ENCODE measurements around the gene VOPP1.
A peak's percentile ranks its signal among the peaks of the same experiment; 100 is the strongest.

The VOPP1 gene

GRCh38 chr7:55550841-55551537, 21.3 kb downstream of the VOPP1 start:
- no peaks in the 10 kb centered on the region for H3K9me3 Mint-ChIP-seq
- H3K27ac Mint-ChIP-seq: no peak overlapping the region
- H3K4me3 Mint-ChIP-seq: no peak overlapping the region

GRCh38 chr7:55550010-55550663, 22.2 kb downstream of the VOPP1 start:
- Mint-ChIP-seq H3K27me3 (no peaks in the 10 kb centered on the region), H3K4me3 (no peak overlapping the region), H3K36me3 (peaks cover 20% of the 10 kb centered on the region), H3K4me1 (peaks cover 96% of the 10 kb centered on the region), H3K27ac (no peak overlapping the region), H3K9me3 (no peaks in the 10 kb centered on the region)

More at GRCh38 chr7:55550841-55551537, 21.3 kb downstream of the VOPP1 start:
- Mint-ChIP-seq H3K27me3 (no peaks in the 10 kb centered on the region), H3K4me1 (peaks cover 98% of the 10 kb centered on the region), H3K36me3 (peaks cover 21% of the 10 kb centered on the region)

GRCh38 chr7:55549457-55549856, 22.8 kb downstream of the VOPP1 start:
- Mint-ChIP-seq H3K36me3 (peaks cover 18% of the 10 kb centered on the region), H3K4me1 (peaks cover 95% of the 10 kb centered on the region), H3K4me3 (no peak overlapping the region), H3K9me3 (no peaks in the 10 kb centered on the region), H3K27ac (peak overlapping the region; percentile 61), H3K27me3 (no peaks in the 10 kb centered on the region)

GRCh38 chr7:55548295-55548731, 24.0 kb downstream of the VOPP1 start:
- H3K36me3 Mint-ChIP-seq: peaks cover 19% of the 10 kb centered on the region
- H3K27ac Mint-ChIP-seq: peak overlapping the region; percentile 5
- no peak overlapping the region for H3K4me3 Mint-ChIP-seq
- H3K9me3 Mint-ChIP-seq: peaks cover 4% of the 10 kb centered on the region
- H3K4me1 Mint-ChIP-seq: peaks cover 94% of the 10 kb centered on the region
- H3K27me3 Mint-ChIP-seq: no peaks in the 10 kb centered on the region

GRCh38 chr7:55546814-55547213, 25.5 kb downstream of the VOPP1 start:
- Mint-ChIP-seq H3K4me1 (peaks cover 89% of the 10 kb centered on the region), H3K27ac (peak overlapping the region; percentile 41), H3K4me3 (no peak overlapping the region), H3K27me3 (no peaks in the 10 kb centered on the region), H3K36me3 (peaks cover 22% of the 10 kb centered on the region), H3K9me3 (peaks cover 4% of the 10 kb centered on the region)

GRCh38 chr7:55545496-55545895, 26.8 kb downstream of the VOPP1 start:
- no peak overlapping the region for H3K4me3 Mint-ChIP-seq
- H3K9me3 Mint-ChIP-seq: peaks cover 4% of the 10 kb centered on the region
- H3K27me3 Mint-ChIP-seq: no peaks in the 10 kb centered on the region
- H3K36me3 Mint-ChIP-seq: peaks cover 23% of the 10 kb centered on the region
- no peak overlapping the region for H3K27ac Mint-ChIP-seq
- peaks cover 89% of the 10 kb centered on the region for H3K4me1 Mint-ChIP-seq

GRCh38 chr7:55540226-55540858, 32.0 kb downstream of the VOPP1 start:
- peaks cover 24% of the 10 kb centered on the region for H3K36me3 Mint-ChIP-seq
- H3K4me3 Mint-ChIP-seq: no peak overlapping the region
- H3K4me1 Mint-ChIP-seq: peaks cover 86% of the 10 kb centered on the region
- H3K27ac Mint-ChIP-seq: peak overlapping the region; percentile 72
- H3K9me3 Mint-ChIP-seq: peaks cover 4% of the 10 kb centered on the region
- H3K27me3 Mint-ChIP-seq: no peaks in the 10 kb centered on the region

GRCh38 chr7:55539380-55539779, 32.9 kb downstream of the VOPP1 start:
- Mint-ChIP-seq H3K27ac (peak overlapping the region; percentile 23), H3K4me3 (no peak overlapping the region), H3K4me1 (peaks cover 89% of the 10 kb centered on the region), H3K27me3 (no peaks in the 10 kb centered on the region), H3K36me3 (peaks cover 20% of the 10 kb centered on the region), H3K9me3 (peaks cover 4% of the 10 kb centered on the region)

GRCh38 chr7:55538538-55538937, 33.8 kb downstream of the VOPP1 start:
- Mint-ChIP-seq H3K4me1 (peaks cover 89% of the 10 kb centered on the region), H3K27ac (peak overlapping the region; percentile 63), H3K9me3 (no peaks in the 10 kb centered on the region), H3K4me3 (peak overlapping the region; percentile 20), H3K27me3 (no peaks in the 10 kb centered on the region), H3K36me3 (peaks cover 12% of the 10 kb centered on the region)

- Mint-ChIP-seq H3K36me3 (peaks cover 12% of the 10 kb centered on the region), H3K4me1 (peaks cover 96% of the 10 kb centered on the region), H3K9me3 (no peaks in the 10 kb centered on the region), H3K4me3 (peak overlapping the region; percentile 13), H3K27ac (peak overlapping the region; percentile 100), H3K27me3 (no peaks in the 10 kb centered on the region)
Observed at GRCh38 chr7:55537458-55537990, 34.8 kb downstream of the VOPP1 start.

- Mint-ChIP-seq H3K4me1 (peaks cover 96% of the 10 kb centered on the region), H3K4me3 (peak overlapping the region; percentile 20), H3K27ac (peak overlapping the region; percentile 100), H3K27me3 (no peaks in the 10 kb centered on the region), H3K9me3 (no peaks in the 10 kb centered on the region), H3K36me3 (peaks cover 10% of the 10 kb centered on the region)
Observed at GRCh38 chr7:55536619-55537457, 35.5 kb downstream of the VOPP1 start.

GRCh38 chr7:55535617-55536016, 36.7 kb downstream of the VOPP1 start:
- Mint-ChIP-seq H3K27ac (peak overlapping the region; percentile 100), H3K4me1 (peaks cover 94% of the 10 kb centered on the region), H3K27me3 (no peaks in the 10 kb centered on the region), H3K4me3 (peak overlapping the region; percentile 76), H3K9me3 (no peaks in the 10 kb centered on the region), H3K36me3 (peaks cover 12% of the 10 kb centered on the region)

GRCh38 chr7:55534916-55535590, 37.2 kb downstream of the VOPP1 start:
- H3K4me3 Mint-ChIP-seq: peak overlapping the region; percentile 76
- H3K27me3 Mint-ChIP-seq: no peaks in the 10 kb centered on the region
- H3K27ac Mint-ChIP-seq: peak overlapping the region; percentile 100
- H3K9me3 Mint-ChIP-seq: no peaks in the 10 kb centered on the region
- peaks cover 8% of the 10 kb centered on the region for H3K36me3 Mint-ChIP-seq
- H3K4me1 Mint-ChIP-seq: peaks cover 96% of the 10 kb centered on the region

- Mint-ChIP-seq H3K4me1 (peaks cover 97% of the 10 kb centered on the region), H3K4me3 (peak overlapping the region; percentile 76), H3K36me3 (peaks cover 8% of the 10 kb centered on the region)
Observed at GRCh38 chr7:55534262-55534915, 37.9 kb downstream of the VOPP1 start.

More at GRCh38 chr7:55534262-55534915, 37.9 kb downstream of the VOPP1 start:
- Mint-ChIP-seq H3K9me3 (no peaks in the 10 kb centered on the region), H3K27ac (peak overlapping the region; percentile 100), H3K27me3 (no peaks in the 10 kb centered on the region)
